PC-3 (cell line): ENCODE results near the gene PRSS48. TPM values are rescaled to one million over a fixed set of nuclear protein-coding genes. Genes with fewer than 3 reads are reported as not detected.

Experiments used
- ATAC-seq: fragments of 200-7000 bp; cut with Tn5 transposase; 2 replicates; pipeline ENCODE4 v1.9.1; 2020; ENCODE audit warnings: mild to moderate bottlenecking, moderate library complexity
- Bru-seq: library from RNA; stranded (reverse); fragments of 400-500 nt; gene quantifications from one replicate; lab custom pipeline; 2021; lab: Mats Ljungman, UMichigan
- BruChase-seq, 2 experiments: library from RNA; stranded (reverse); fragments of 400-500 nt; gene quantifications; one replicate each; lab custom pipeline; 2021; lab: Mats Ljungman, UMichigan
- BruUV-seq: library from RNA; stranded (reverse); fragments of 400-500 nt; replicated peaks from 2 replicates; lab custom pipeline; 2021; lab: Mats Ljungman, UMichigan
- CTCF ChIA-PET: fragments of 300-600 bp; sonication (Branson Sonifier 250); formaldehyde crosslinking; loops from one replicate; lab custom pipeline; 2022; ENCODE audit warnings: antibody characterized with exemption; lab: Charles Lee
- POLR2A ChIA-PET: fragments of 300-600 bp; sonication (Branson Sonifier 250); formaldehyde crosslinking; loops from one replicate; lab custom pipeline; 2022; ENCODE audit warnings: antibody characterized with exemption; ENCODE audit not compliant: unreplicated experiment; lab: Charles Lee
- DNase-seq: peaks from one replicate; pipeline ENCODE4 v3.0.0-alpha.2; 2015
- H2AFZ ChIP-seq: fragments of 300-600 bp; sonication (generic); 2 replicates; pipeline ENCODE4 v1.6.0; 2016; ENCODE audit warnings: antibody characterized with exemption, low read length
- H3F3A ChIP-seq: fragments of 300-600 bp; sonication (generic); one replicate; pipeline ENCODE4 v1.6.0; 2017; ENCODE audit warnings: antibody characterized with exemption, low read length, control low read depth, mild to moderate bottlenecking; ENCODE audit not compliant: unreplicated experiment
- H3K27ac ChIP-seq: fragments of 300-600 bp; sonication (generic); 2 replicates; pipeline ENCODE4 v1.5.1; 2016; ENCODE audit warnings: mild to moderate bottlenecking, low read length
- H3K27me3 ChIP-seq: fragments of 300-600 bp; sonication (generic); 2 replicates; pipeline ENCODE4 v1.6.1; 2016; ENCODE audit warnings: low read length, mixed read lengths
- H3K36me3 ChIP-seq: fragments of 300-600 bp; sonication (generic); 2 replicates; pipeline ENCODE4 v1.6.1; 2016; ENCODE audit warnings: low read depth, mixed run types, low read length, mixed read lengths
- H3K4me1 ChIP-seq: fragments of 300-600 bp; sonication (generic); 2 replicates; pipeline ENCODE4 v1.5.1; 2016; ENCODE audit warnings: low read length; ENCODE audit not compliant: insufficient read depth
- H3K4me2 ChIP-seq: fragments of 300-600 bp; sonication (generic); 2 replicates; pipeline ENCODE4 v1.6.0; 2016; ENCODE audit warnings: low read length
- H3K4me3 ChIP-seq: fragments of 300-600 bp; sonication (generic); 2 replicates; pipeline ENCODE4 v1.5.1; 2016; ENCODE audit warnings: mild to moderate bottlenecking, low read length, mixed read lengths
- H3K79me2 ChIP-seq: fragments of 300-600 bp; sonication (generic); 2 replicates; pipeline ENCODE4 v1.6.1; 2017; ENCODE audit warnings: low read length, mixed read lengths
- H3K9ac ChIP-seq: fragments of 300-600 bp; sonication (generic); 2 replicates; pipeline ENCODE4 v1.6.0; 2016; ENCODE audit warnings: mild to moderate bottlenecking, low read length
- H3K9me2 ChIP-seq: fragments of 300-600 bp; sonication (generic); replicated peaks from 2 replicates; pipeline ENCODE4 v1.6.1; 2016; ENCODE audit warnings: mixed run types, low read length, mixed read lengths
- H3K9me3 ChIP-seq: fragments of 300-600 bp; sonication (generic); 2 replicates; pipeline ENCODE4 v1.6.1; 2016; ENCODE audit warnings: low read length, mixed read lengths
- H4K20me1 ChIP-seq: fragments of 300-600 bp; sonication (generic); 2 replicates; pipeline ENCODE4 v1.6.1; 2016; ENCODE audit warnings: low read length, mixed read lengths
- EZH2 ChIP-seq: fragments of 300-600 bp; sonication (generic); IDR thresholded peaks from one replicate; pipeline ENCODE4 v1.6.1; 2017; ENCODE audit warnings: antibody characterized with exemption, mild to moderate bottlenecking, low read length; ENCODE audit not compliant: unreplicated experiment
- EZH2phosphoT487 ChIP-seq: fragments of 300-600 bp; sonication (generic); IDR thresholded peaks from 2 replicates; pipeline ENCODE4 v1.6.1; 2018; ENCODE audit warnings: mild to moderate bottlenecking, antibody characterized with exemption, low read length, borderline replicate concordance
- intact Hi-C: fragments of 100-400 bp; cut with micrococcal nuclease; formaldehyde crosslinking; loops from 2 replicates; pipeline ENCODE4 v1.9.0; 2023
- long read RNA-seq: library from polyadenylated mRNA; unstranded; transcript quantifications from one replicate; pipeline ENCODE4 v2.0.0, GENCODE V29; 2021; ENCODE audit not compliant: unreplicated experiment
- total RNA-seq: library from RNA; depleted of rRNA; stranded (reverse); fragments of >200 nt; gene quantifications from 2 replicates; pipeline ENCODE4 v1.2.3, GENCODE V29; 2014; rRNA removed
- TF ChIP-seq, protein P1 (sequence below): fragments of 300-600 bp; sonication (generic); conservative IDR thresholded peaks from 2 replicates; pipeline ENCODE4 v1.5.1; 2017; ENCODE audit warnings: antibody characterized with exemption, low read depth, mild to moderate bottlenecking, low read length

Gene PRSS48, protein sequence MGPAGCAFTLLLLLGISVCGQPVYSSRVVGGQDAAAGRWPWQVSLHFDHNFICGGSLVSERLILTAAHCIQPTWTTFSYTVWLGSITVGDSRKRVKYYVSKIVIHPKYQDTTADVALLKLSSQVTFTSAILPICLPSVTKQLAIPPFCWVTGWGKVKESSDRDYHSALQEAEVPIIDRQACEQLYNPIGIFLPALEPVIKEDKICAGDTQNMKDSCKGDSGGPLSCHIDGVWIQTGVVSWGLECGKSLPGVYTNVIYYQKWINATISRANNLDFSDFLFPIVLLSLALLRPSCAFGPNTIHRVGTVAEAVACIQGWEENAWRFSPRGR
- total RNA-seq, result not detected in 2 replicates
- not detected for Bru-seq, nascent RNA
- percentile 9 among the genes with signal in this experiment for BruChase-seq, experiment 1, labeled RNA remaining after a 6-hour chase
- percentile 5 among the genes with signal in this experiment for BruChase-seq, experiment 2, labeled RNA remaining after a 2-hour chase
- long read RNA-seq, partial matches to known transcripts, result 0 of 2 reads
- long read RNA-seq, other reads (novel, unspliced or antisense), result 2 of 2 reads

DNA sequence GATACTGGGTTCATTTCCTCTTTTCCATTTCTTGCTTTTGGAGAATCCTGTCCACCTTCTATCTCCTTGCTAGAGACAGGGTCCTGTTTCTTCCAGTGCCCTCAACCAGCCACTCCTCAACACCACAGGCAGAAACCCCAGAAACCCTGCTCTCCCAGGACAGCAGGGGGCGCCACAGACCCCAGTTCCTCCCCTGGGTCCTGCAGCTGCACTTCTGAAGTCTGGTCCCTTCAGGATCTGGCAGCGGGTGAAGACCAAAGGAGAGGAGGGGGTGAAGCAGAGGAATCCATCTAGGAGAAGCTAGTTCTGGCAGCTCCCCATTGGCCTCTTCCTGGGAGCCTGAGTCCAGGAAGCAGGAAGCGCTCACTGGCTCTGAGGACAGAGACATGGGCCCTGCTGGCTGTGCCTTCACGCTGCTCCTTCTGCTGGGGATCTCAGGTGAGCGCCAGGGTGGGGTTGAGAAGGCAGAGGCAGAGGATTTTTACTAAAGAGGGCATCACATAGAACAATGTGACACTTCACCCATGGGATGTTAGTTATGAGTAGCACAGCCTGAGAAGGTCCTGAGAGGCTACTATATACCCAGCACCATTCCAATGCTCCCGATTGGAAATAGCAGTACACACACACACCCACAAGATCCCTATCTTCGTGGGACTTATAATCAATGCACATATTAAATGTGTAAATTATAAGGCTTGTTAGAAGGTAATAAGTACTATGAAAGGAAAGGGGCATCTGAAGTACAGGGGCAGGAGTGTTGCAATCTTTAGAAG, at the start of gene PRSS48:
PRSS48 (plus strand) TSS at position 375 of the 776 bp plus-strand sequence; CDS start at position 387, 12 bp downstream.
- ATAC-seq, result peak; percentile 72
- Histone ChIP-seq H3K27ac (no peak within 1 kb of the TSS), H3K4me1 (no peaks in the 10 kb centered on the region), H3K36me3 (no peaks in the 10 kb centered on the region), H3K9me2 (no peaks in the 10 kb centered on the region), H3K4me2 (no peak within 1 kb of the TSS), H3F3A (no peaks in the 10 kb centered on the region), H3K79me2 (peaks cover 61% of the 10 kb centered on the region), H3K9ac (no peak within 1 kb of the TSS), H3K4me3 (no peak within 1 kb of the TSS), H2AFZ (no peak within 1 kb of the TSS), H3K27me3 (no peaks in the 10 kb centered on the region), H3K9me3 (no peaks in the 10 kb centered on the region), H4K20me1 (no peaks in the 10 kb centered on the region)
- ChIA-PET CTCF (interaction anchor here (0.5 to 0.6 kb wide), 2 partner anchors 84 to 327 kb away, joined by 4 read pairs; no protein-coding TSS in a partner anchor), POLR2A (no interaction called here)
- BruUV-seq, result no TSS peak
- peak; percentile 61 for DNase-seq
- intact Hi-C loops, result no loop called here
- TF ChIP-seq EZH2phosphoT487, result no peak
- TF ChIP-seq, protein P1, sequence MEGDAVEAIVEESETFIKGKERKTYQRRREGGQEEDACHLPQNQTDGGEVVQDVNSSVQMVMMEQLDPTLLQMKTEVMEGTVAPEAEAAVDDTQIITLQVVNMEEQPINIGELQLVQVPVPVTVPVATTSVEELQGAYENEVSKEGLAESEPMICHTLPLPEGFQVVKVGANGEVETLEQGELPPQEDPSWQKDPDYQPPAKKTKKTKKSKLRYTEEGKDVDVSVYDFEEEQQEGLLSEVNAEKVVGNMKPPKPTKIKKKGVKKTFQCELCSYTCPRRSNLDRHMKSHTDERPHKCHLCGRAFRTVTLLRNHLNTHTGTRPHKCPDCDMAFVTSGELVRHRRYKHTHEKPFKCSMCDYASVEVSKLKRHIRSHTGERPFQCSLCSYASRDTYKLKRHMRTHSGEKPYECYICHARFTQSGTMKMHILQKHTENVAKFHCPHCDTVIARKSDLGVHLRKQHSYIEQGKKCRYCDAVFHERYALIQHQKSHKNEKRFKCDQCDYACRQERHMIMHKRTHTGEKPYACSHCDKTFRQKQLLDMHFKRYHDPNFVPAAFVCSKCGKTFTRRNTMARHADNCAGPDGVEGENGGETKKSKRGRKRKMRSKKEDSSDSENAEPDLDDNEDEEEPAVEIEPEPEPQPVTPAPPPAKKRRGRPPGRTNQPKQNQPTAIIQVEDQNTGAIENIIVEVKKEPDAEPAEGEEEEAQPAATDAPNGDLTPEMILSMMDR, result peak; percentile 86

DNA sequence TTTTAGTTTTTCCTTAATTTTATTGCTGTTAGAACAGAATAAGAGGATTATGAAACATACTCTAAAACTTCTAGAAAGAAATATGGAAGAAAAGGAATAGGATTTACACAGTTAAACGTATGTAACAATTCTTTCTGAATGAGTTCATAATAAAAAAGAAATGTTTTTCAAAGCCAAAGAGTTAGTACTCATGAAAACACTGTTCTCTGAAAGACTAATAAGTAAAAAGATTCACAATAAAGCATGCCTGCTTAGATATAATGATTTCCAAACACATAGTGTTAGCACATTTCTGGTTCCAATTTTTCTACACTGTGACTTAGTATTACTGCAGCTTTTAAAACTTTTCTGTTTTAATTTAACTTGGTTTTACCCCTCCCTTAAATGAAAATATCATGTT, 49.8 kb upstream of the PRSS48 start:
- BruUV-seq, result no TSS peak

More for the DNA sequence above, 49.8 kb upstream of the PRSS48 start:
- Histone ChIP-seq H4K20me1 (no peaks in the 10 kb centered on the region), H3K4me2 (peak overlapping the region; percentile 23), H3K27me3 (no peaks in the 10 kb centered on the region), H3K9me3 (no peaks in the 10 kb centered on the region), H3K36me3 (no peaks in the 10 kb centered on the region), H3K4me1 (peaks cover 37% of the 10 kb centered on the region), H2AFZ (no peak overlapping the region), H3K27ac (no peak overlapping the region), H3K79me2 (peaks cover 26% of the 10 kb centered on the region), H3K4me3 (no peak overlapping the region), H3K9ac (no peak overlapping the region), H3K9me2 (no peaks in the 10 kb centered on the region), H3F3A (no peaks in the 10 kb centered on the region)
- TF ChIP-seq EZH2phosphoT487 (no peak), EZH2 (no peak)
- TF ChIP-seq, protein P1, result no peak
- intact Hi-C loops, result loop anchor here (5.0 kb wide), 1 partner anchor 60 kb away; no protein-coding TSS in a partner anchor
- no peak for DNase-seq
- ChIA-PET CTCF (no interaction called here), POLR2A (no interaction called here)
- no peak for ATAC-seq
